MM.1S (cell line): ENCODE measurements around the gene XXYLT1.

Source experiments
- CTCF ChIP-seq: fragments of 300-600 bp; sonication (generic); IDR thresholded peaks from 2 replicates; pipeline ENCODE4 v1.5.1; 2016; ENCODE audit warnings: antibody characterized with exemption, low read length, mixed read lengths
- EZH2 ChIP-seq: fragments of 300-600 bp; sonication (generic); optimal IDR thresholded peaks from 2 replicates; pipeline ENCODE3; 2017; ENCODE audit warnings: low read depth, mild to moderate bottlenecking, antibody characterized with exemption, low read length, mixed read lengths
- EZH2phosphoT487 ChIP-seq: fragments of 300-600 bp; sonication (generic); IDR thresholded peaks from 2 replicates; pipeline ENCODE4 v1.6.1; 2018; ENCODE audit warnings: antibody characterized with exemption, low read length

GRCh38 chr3:195224156-195224979 lies 46.6 kb downstream of the XXYLT1 start:
- no peak for TF ChIP-seq EZH2
- no peak for TF ChIP-seq CTCF
- TF ChIP-seq EZH2phosphoT487: no peak
